Measurements from ENCODE around the gene PPIB.

The PPIB gene

GRCh38 chr15:64156652-64157331 is 6.0 kb downstream of the PPIB start:
- H3K4me3 ChIP-seq (ENCODE audit: low read length), result no peak overlapping the region
- DNase-seq (ENCODE audit: low read depth), result no peak
- TF ChIP-seq CTCF (conservative IDR thresholded peaks at IDR 0.05; ENCODE audit: low read length), result no peak

GRCh38 chr15:64155802-64156651 is 6.8 kb downstream of the PPIB start:
- no peak overlapping the region for H3K4me3 ChIP-seq (ENCODE audit: low read length)
- no peak for TF ChIP-seq CTCF (conservative IDR thresholded peaks at IDR 0.05; ENCODE audit: low read length)
- no peak for DNase-seq (ENCODE audit: low read depth)

- peak; percentile 94 for TF ChIP-seq CTCF (conservative IDR thresholded peaks at IDR 0.05; ENCODE audit: low read length)
- peak; percentile 80 for DNase-seq (ENCODE audit: low read depth)
- H3K4me3 ChIP-seq (ENCODE audit: low read length), result no peak overlapping the region
Observed at GRCh38 chr15:64153480-64154367, 9.1 kb downstream of the PPIB start.

GRCh38 chr15:64152507-64153387 is 10.1 kb downstream of the PPIB start:
- no peak for DNase-seq (ENCODE audit: low read depth)
- TF ChIP-seq CTCF (conservative IDR thresholded peaks at IDR 0.05; ENCODE audit: low read length), result no peak

GRCh38 chr15:64151727-64152506 is 10.9 kb downstream of the PPIB start, which contains the start of gene SNX22:
Gene SNX22 (plus strand): TSS chr15:64151731. CDS start chr15:64151776, 45 bp downstream.
- no peak for DNase-seq (ENCODE audit: low read depth)
- peak within 1 kb of the TSS; percentile 54 for H3K4me3 ChIP-seq (ENCODE audit: low read length)
- no peak for TF ChIP-seq CTCF (conservative IDR thresholded peaks at IDR 0.05; ENCODE audit: low read length)

More at GRCh38 chr15:64152507-64153387, 10.1 kb downstream of the PPIB start:
- no peak overlapping the region for H3K4me3 ChIP-seq (ENCODE audit: low read length)

Measured in AG10803 (cell line).